HepG2 (cell line): ENCODE measurements around the gene PRDX5. TPM values are rescaled to one million over a fixed set of nuclear protein-coding genes. Genes with fewer than 3 reads are reported as not detected.

Source experiments
- CENPBD1 ChIP-seq: sonication (generic); formaldehyde crosslinking; IDR thresholded peaks from 2 replicates; pipeline ENCODE4 v1.8.0; 2022; ENCODE audit warnings: missing genetic modification reagents, low read depth, mild to moderate bottlenecking, borderline replicate concordance
- FIP1L1 ChIP-seq: fragments of 200-400 bp; formaldehyde crosslinking; IDR thresholded peaks from 2 replicates; pipeline ENCODE4 v1.6.1; 2018; ENCODE audit warnings: low read depth, mild to moderate bottlenecking, low read length, moderate library complexity, borderline replicate concordance; ENCODE audit not compliant: insufficient read depth
- HDAC2 ChIP-seq: sonication (generic); formaldehyde crosslinking; IDR thresholded peaks from 2 replicates; pipeline ENCODE4 v1.4.0; 2020; ENCODE audit warnings: missing genetic modification reagents
- HES4 ChIP-seq: sonication (generic); formaldehyde crosslinking; IDR thresholded peaks from 2 replicates; pipeline ENCODE4 v1.9.0; 2021; ENCODE audit warnings: mild to moderate bottlenecking, missing genetic modification reagents, borderline replicate concordance
- HIC2 ChIP-seq: sonication (generic); formaldehyde crosslinking; IDR thresholded peaks from 2 replicates; pipeline ENCODE4 v1.9.0; 2022; ENCODE audit warnings: low read depth, missing genetic modification reagents
- HOXA7 ChIP-seq: sonication (generic); formaldehyde crosslinking; IDR thresholded peaks from 2 replicates; pipeline ENCODE4 v1.8.1; 2022; ENCODE audit warnings: mild to moderate bottlenecking, missing genetic modification reagents, moderate library complexity
- LRRFIP1 ChIP-seq: sonication (generic); formaldehyde crosslinking; conservative IDR thresholded peaks from 2 replicates; pipeline ENCODE4 v1.4.0; 2020; ENCODE audit warnings: missing genetic modification reagents
- PAX8 ChIP-seq: sonication (generic); formaldehyde crosslinking; IDR thresholded peaks from 2 replicates; pipeline ENCODE4 v1.8.0; 2022; ENCODE audit warnings: mild to moderate bottlenecking, missing genetic modification reagents, borderline replicate concordance
- SYNCRIP ChIP-seq: fragments of 200-400 bp; formaldehyde crosslinking; IDR thresholded peaks from 2 replicates; pipeline ENCODE4 v1.6.1; 2018; ENCODE audit warnings: mild to moderate bottlenecking, low read depth, low read length; ENCODE audit not compliant: insufficient read depth
- WIZ ChIP-seq: sonication (generic); formaldehyde crosslinking; IDR thresholded peaks from 2 replicates; pipeline ENCODE4 v1.5.1; 2020; ENCODE audit warnings: mild to moderate bottlenecking, missing genetic modification reagents
- ZBTB1 ChIP-seq: sonication (generic); formaldehyde crosslinking; IDR thresholded peaks from 2 replicates; pipeline ENCODE4 v1.4.0; 2020; ENCODE audit warnings: missing genetic modification reagents, borderline replicate concordance
- ZIK1 ChIP-seq: sonication (generic); formaldehyde crosslinking; IDR thresholded peaks from 2 replicates; pipeline ENCODE4 v1.5.0; 2020; ENCODE audit warnings: mild to moderate bottlenecking, low read depth, missing genetic modification reagents, borderline replicate concordance
- ZNF232 ChIP-seq: sonication (generic); formaldehyde crosslinking; IDR thresholded peaks from 2 replicates; pipeline ENCODE4 v1.4.0; 2020; ENCODE audit warnings: missing genetic modification reagents, borderline replicate concordance
- ZNF235 ChIP-seq: sonication (generic); formaldehyde crosslinking; IDR thresholded peaks from 2 replicates; pipeline ENCODE4 v1.8.1; 2023; ENCODE audit warnings: mild to moderate bottlenecking, missing genetic modification reagents, borderline replicate concordance
- ZNF256 ChIP-seq: sonication (generic); formaldehyde crosslinking; conservative IDR thresholded peaks from 2 replicates; pipeline ENCODE4 v1.4.0; 2020; ENCODE audit warnings: missing genetic modification reagents
- ZNF468 ChIP-seq: sonication (generic); formaldehyde crosslinking; IDR thresholded peaks from 2 replicates; pipeline ENCODE4 v1.8.0; 2022; ENCODE audit warnings: mild to moderate bottlenecking, moderate library complexity, missing genetic modification reagents
- ZNF577 ChIP-seq: sonication (generic); formaldehyde crosslinking; IDR thresholded peaks from 2 replicates; pipeline ENCODE4 v1.4.0; 2020; ENCODE audit warnings: mild to moderate bottlenecking, low read depth, missing genetic modification reagents, borderline replicate concordance
- ZNF639 ChIP-seq: conservative IDR thresholded peaks from 2 replicates; pipeline ENCODE4 v1.6.1; 2018; ENCODE audit warnings: missing genetic modification reagents
- ZNF768 ChIP-seq: sonication (generic); formaldehyde crosslinking; IDR thresholded peaks from 2 replicates; pipeline ENCODE4 v1.4.0; 2020; ENCODE audit warnings: missing genetic modification reagents
- polyA plus RNA-seq, 8 experiments: library from polyadenylated mRNA; depleted of rRNA in 3 of 8; stranded (reverse) in 7 of 8; unstranded in 1 of 8; fragments of >200 nt; fragmentation: Illumina TruSeq in 4 of 8; extraction: Trizol in 4 of 8; gene quantifications; 2 replicates each; pipeline versions ENCODE4 v1.2.1 to v1.2.3, GENCODE V29; 2011 to 2016; ENCODE audit warnings: low read depth in 4 of 8, missing spikeins in 1 of 8, mixed read lengths in 1 of 8; ENCODE audit not compliant: insufficient read depth in 1 of 8
- total RNA-seq, 5 experiments: library from RNA; depleted of rRNA; stranded (reverse); fragments of >200 nt; fragmentation: Illumina TruSeq; extraction: Trizol; gene quantifications; 2 replicates each; pipeline ENCODE4 v1.2.3, GENCODE V29; 2016; ENCODE audit warnings: low read depth in 1 of 5
- TF ChIP-seq, protein P1 (sequence below): sonication (generic); formaldehyde crosslinking; IDR thresholded peaks from 2 replicates; pipeline ENCODE4 v1.9.0; 2021; ENCODE audit warnings: missing genetic modification reagents, mild to moderate bottlenecking, borderline replicate concordance

PRDX5 gene
- total and polyA plus RNA-seq, 2 of the 13 experiments (the other 11 are each of a cell fraction or from before 2014, with no cell fraction given): 215 to 311 TPM

GRCh38 chr11:64284048-64284961 lies 33.6 kb upstream of the PRDX5 start, which contains the start of gene BAD (continued):
- TF ChIP-seq ZNF639 (CRISPR knock-in tag) (no peak), PAX8 (no peak), ZNF235 (CRISPR knock-in tag) (no peak), CENPBD1 (no peak), ZIK1 (CRISPR knock-in tag) (no peak), ZNF468 (no peak), HIC2 (CRISPR knock-in tag) (0 out of 2 replicates have a peak, but pooled peaks have one; percentile 17), FIP1L1 (no peak), ZNF577 (CRISPR knock-in tag) (no peak), LRRFIP1 (CRISPR knock-in tag) (no peak), HDAC2 (CRISPR knock-in tag) (no peak; the same call in 1 of the 2 replicates), ZNF256 (no peak), WIZ (CRISPR knock-in tag) (no peak), ZNF768 (no peak), ZNF232 (CRISPR knock-in tag) (no peak), HOXA7 (no peak), SYNCRIP (no peak), ZBTB1 (CRISPR knock-in tag) (no peak), HES4 (no peak)
- TF ChIP-seq, protein P1, sequence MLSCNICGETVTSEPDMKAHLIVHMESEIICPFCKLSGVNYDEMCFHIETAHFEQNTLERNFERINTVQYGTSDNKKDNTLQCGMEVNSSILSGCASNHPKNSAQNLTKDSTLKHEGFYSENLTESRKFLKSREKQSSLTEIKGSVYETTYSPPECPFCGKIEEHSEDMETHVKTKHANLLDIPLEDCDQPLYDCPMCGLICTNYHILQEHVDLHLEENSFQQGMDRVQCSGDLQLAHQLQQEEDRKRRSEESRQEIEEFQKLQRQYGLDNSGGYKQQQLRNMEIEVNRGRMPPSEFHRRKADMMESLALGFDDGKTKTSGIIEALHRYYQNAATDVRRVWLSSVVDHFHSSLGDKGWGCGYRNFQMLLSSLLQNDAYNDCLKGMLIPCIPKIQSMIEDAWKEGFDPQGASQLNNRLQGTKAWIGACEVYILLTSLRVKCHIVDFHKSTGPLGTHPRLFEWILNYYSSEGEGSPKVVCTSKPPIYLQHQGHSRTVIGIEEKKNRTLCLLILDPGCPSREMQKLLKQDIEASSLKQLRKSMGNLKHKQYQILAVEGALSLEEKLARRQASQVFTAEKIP (CRISPR knock-in tag): no peak
